Calu3 (cell line): Measurements from ENCODE around the gene HFE. TPM values are rescaled to one million over a fixed set of nuclear protein-coding genes. Genes with fewer than 3 reads are reported as not detected.

Source experiments
- BruUV-seq: library from RNA; stranded (reverse); fragments of 400-500 nt; replicated peaks from 2 replicates; lab custom pipeline; 2021; lab: Mats Ljungman, UMichigan
- CTCF ChIA-PET: fragments of 300-600 bp; sonication (Branson Sonifier 250); formaldehyde crosslinking; loops from one replicate; lab custom pipeline; 2022; ENCODE audit warnings: antibody characterized with exemption; lab: Charles Lee
- DNase-seq: peaks from one replicate; pipeline ENCODE4 v3.0.0; 2022
- H3K27ac Mint-ChIP-seq: one replicate; pipeline ENCODE4 v1.8.0; 2022; ENCODE audit warnings: mixed read lengths; ENCODE audit not compliant: unreplicated experiment
- H3K27me3 Mint-ChIP-seq: one replicate; pipeline ENCODE4 v1.8.0; 2022; ENCODE audit warnings: mixed read lengths; ENCODE audit not compliant: unreplicated experiment
- H3K36me3 Mint-ChIP-seq: one replicate; pipeline ENCODE4 v1.8.0; 2022; ENCODE audit warnings: mild to moderate bottlenecking, moderate library complexity, mixed read lengths; ENCODE audit not compliant: insufficient read depth, unreplicated experiment
- H3K4me1 Mint-ChIP-seq: one replicate; pipeline ENCODE4 v1.8.0; 2022; ENCODE audit warnings: mild to moderate bottlenecking, low read depth, mixed read lengths; ENCODE audit not compliant: unreplicated experiment
- H3K4me3 Mint-ChIP-seq: one replicate; pipeline ENCODE4 v1.8.0; 2022; ENCODE audit warnings: mild to moderate bottlenecking, low read depth, moderate library complexity, mixed read lengths; ENCODE audit not compliant: unreplicated experiment
- H3K9me3 Mint-ChIP-seq: one replicate; pipeline ENCODE4 v1.8.0; 2022; ENCODE audit warnings: low read depth, mixed read lengths; ENCODE audit not compliant: unreplicated experiment
- intact Hi-C: fragments of 100-400 bp; cut with micrococcal nuclease; formaldehyde crosslinking; loops from one replicate; pipeline ENCODE4 v1.10.0; 2022; ENCODE audit not compliant: unreplicated experiment
- total RNA-seq: library from RNA; stranded (reverse); gene quantifications from 2 replicates; pipeline ENCODE4 v1.2.3, GENCODE V29; 2022
- TF ChIP-seq, protein P1 (sequence below): fragments of 200-600 bp; IDR thresholded peaks from one replicate; pipeline ENCODE4 v1.8.0; 2022; ENCODE audit warnings: antibody characterized with exemption; ENCODE audit not compliant: unreplicated experiment

Gene HFE
- total RNA-seq, 1 experiment from 2014 or later = 24.9 TPM

DNA sequence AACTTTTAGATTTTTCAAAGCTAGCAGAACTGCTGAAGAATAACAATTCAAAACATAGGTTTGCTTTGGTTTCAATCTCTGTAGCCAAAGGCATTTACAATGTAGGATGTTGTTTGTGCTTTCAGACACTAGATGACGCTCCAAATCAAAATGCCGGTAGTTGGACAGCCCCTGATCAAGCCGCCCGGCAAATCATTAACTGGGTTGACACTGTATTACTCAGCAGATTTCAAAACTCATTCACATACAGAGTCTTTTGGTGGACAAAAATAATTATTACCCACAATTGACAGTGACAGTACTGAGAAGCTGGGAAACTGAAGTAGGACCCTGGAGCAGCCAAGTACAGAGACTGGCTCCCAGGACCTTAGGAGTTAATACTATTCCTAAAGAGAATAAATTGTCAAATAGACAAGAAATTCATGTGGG, 21.3 kb upstream of the HFE start:
- DNase-seq = peak; percentile 86
- Mint-ChIP-seq H3K4me3 (peak overlapping the region; percentile 32), H3K27ac (peak overlapping the region; percentile 43), H3K9me3 (no peaks in the 10 kb centered on the region), H3K27me3 (no peaks in the 10 kb centered on the region), H3K36me3 (no peaks in the 10 kb centered on the region), H3K4me1 (peaks cover 21% of the 10 kb centered on the region)
- CTCF ChIA-PET = interaction anchor here (0.6 to 1.5 kb wide), 7 partner anchors 21 to 265 kb away, joined by 3 to 5 read pairs (median 3); partner anchors contain the start of gene HFE
- BruUV-seq = no TSS peak
- TF ChIP-seq, protein P1, sequence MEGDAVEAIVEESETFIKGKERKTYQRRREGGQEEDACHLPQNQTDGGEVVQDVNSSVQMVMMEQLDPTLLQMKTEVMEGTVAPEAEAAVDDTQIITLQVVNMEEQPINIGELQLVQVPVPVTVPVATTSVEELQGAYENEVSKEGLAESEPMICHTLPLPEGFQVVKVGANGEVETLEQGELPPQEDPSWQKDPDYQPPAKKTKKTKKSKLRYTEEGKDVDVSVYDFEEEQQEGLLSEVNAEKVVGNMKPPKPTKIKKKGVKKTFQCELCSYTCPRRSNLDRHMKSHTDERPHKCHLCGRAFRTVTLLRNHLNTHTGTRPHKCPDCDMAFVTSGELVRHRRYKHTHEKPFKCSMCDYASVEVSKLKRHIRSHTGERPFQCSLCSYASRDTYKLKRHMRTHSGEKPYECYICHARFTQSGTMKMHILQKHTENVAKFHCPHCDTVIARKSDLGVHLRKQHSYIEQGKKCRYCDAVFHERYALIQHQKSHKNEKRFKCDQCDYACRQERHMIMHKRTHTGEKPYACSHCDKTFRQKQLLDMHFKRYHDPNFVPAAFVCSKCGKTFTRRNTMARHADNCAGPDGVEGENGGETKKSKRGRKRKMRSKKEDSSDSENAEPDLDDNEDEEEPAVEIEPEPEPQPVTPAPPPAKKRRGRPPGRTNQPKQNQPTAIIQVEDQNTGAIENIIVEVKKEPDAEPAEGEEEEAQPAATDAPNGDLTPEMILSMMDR = peak; percentile 73
- intact Hi-C loops = loop anchor here (1.0 to 2.0 kb wide), 3 partner anchors 31 to 55 kb away; no protein-coding TSS in a partner anchor

DNA sequence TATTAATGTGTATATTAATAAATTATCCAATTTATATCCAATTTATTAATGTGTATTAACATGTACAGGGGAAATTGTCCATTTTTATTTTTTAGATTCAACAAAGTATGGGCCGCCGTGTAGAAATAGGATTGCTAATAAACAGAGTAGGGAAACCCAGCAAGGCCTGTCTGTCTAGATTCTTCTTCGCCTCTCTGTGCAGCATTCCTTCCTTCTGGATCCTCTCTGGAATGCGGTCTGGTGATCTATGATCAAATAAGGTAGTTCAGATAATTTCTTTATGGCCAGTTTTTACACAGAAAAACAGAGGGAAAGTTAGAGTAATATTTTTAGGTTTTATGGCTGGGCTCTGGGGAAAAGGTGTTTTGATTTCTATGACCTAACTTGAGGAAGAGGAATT, 19.9 kb upstream of the HFE start:
- peaks cover 2% of the 10 kb centered on the region for H3K9me3 Mint-ChIP-seq
- no peaks in the 10 kb centered on the region for H3K27me3 Mint-ChIP-seq
- H3K4me3 Mint-ChIP-seq = no peak overlapping the region
- TF ChIP-seq, protein P1 = no peak
- CTCF ChIA-PET = interaction anchor here (1.5 kb wide), 1 partner anchor 27 kb away, joined by 3 read pairs; no protein-coding TSS in a partner anchor
- peak; percentile 18 for DNase-seq
- H3K4me1 Mint-ChIP-seq = peaks cover 21% of the 10 kb centered on the region
- intact Hi-C loops = loop anchor here (2.0 kb wide), 1 partner anchor 53 kb away; no protein-coding TSS in a partner anchor
- BruUV-seq = no TSS peak
- no peaks in the 10 kb centered on the region for H3K36me3 Mint-ChIP-seq
- H3K27ac Mint-ChIP-seq = peak overlapping the region; percentile 65

DNA sequence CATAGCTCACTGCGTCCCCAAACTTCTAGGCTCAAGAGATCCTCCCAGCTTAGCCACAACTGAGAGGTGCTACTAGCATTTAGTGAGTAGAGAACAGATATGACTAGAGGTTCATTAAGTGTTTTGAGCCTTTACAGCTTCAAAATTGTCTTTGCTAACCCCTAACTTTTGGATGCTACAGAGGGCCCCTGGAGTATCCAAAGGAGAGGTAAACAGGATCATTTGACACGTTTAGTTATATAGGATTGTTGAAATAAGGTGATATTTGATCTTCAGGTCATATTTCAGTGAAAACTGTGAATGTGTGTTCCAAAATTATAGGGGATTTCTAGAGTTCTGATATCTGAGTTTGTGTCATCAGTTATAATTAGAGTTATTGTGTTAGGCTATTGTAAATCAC, 19.2 kb upstream of the HFE start:
- Mint-ChIP-seq H3K4me1 (peaks cover 21% of the 10 kb centered on the region), H3K9me3 (peaks cover 2% of the 10 kb centered on the region), H3K27me3 (no peaks in the 10 kb centered on the region), H3K27ac (no peak overlapping the region), H3K4me3 (no peak overlapping the region), H3K36me3 (no peaks in the 10 kb centered on the region)
- CTCF ChIA-PET = no interaction called here
- intact Hi-C loops = no loop called here
- DNase-seq = no peak
- TF ChIP-seq, protein P1 = no peak
- no TSS peak for BruUV-seq

DNA sequence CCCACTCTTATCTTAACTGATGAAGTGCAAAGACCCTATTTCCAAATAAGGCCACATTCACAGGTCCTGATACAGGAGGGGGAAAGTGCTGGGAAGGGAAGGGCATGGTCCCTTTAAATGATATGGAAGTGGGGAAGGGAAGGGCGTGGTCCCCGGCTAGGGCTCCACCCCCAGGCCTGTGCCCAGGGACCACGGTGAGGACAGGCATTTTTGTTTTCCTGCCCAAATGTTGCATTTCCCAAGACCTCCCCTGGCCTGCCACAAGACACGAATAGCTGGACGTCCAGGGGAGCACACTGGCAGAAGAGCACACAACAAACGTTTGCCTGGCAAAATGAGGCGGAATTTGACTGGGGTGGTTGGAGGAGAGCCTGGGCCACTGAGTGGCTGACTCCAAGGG, 16.1 kb upstream of the HFE start:
- H3K36me3 Mint-ChIP-seq = no peaks in the 10 kb centered on the region
- TF ChIP-seq, protein P1 = no peak
- H3K4me3 Mint-ChIP-seq = no peak overlapping the region
- H3K4me1 Mint-ChIP-seq = peaks cover 18% of the 10 kb centered on the region
- DNase-seq = peak; percentile 15
- CTCF ChIA-PET = no interaction called here
- BruUV-seq = no TSS peak
- peaks cover 2% of the 10 kb centered on the region for H3K9me3 Mint-ChIP-seq
- intact Hi-C loops = no loop called here
- no peak overlapping the region for H3K27ac Mint-ChIP-seq
- no peaks in the 10 kb centered on the region for H3K27me3 Mint-ChIP-seq
